Measurements from ENCODE around the gene GNA12.

- TF ChIP-seq, protein P1, sequence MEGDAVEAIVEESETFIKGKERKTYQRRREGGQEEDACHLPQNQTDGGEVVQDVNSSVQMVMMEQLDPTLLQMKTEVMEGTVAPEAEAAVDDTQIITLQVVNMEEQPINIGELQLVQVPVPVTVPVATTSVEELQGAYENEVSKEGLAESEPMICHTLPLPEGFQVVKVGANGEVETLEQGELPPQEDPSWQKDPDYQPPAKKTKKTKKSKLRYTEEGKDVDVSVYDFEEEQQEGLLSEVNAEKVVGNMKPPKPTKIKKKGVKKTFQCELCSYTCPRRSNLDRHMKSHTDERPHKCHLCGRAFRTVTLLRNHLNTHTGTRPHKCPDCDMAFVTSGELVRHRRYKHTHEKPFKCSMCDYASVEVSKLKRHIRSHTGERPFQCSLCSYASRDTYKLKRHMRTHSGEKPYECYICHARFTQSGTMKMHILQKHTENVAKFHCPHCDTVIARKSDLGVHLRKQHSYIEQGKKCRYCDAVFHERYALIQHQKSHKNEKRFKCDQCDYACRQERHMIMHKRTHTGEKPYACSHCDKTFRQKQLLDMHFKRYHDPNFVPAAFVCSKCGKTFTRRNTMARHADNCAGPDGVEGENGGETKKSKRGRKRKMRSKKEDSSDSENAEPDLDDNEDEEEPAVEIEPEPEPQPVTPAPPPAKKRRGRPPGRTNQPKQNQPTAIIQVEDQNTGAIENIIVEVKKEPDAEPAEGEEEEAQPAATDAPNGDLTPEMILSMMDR (optimal IDR thresholded peaks at IDR 0.05 in 1 of 3, IDR thresholded peaks at IDR 0.05 in 1 of 3, conservative IDR thresholded peaks at IDR 0.05 in 1 of 3; ENCODE audit: extremely low read depth in 1 of 3, insufficient read depth in 2 of 3, low read length in 3 of 3), result no peak
- TF ChIP-seq EZH2 (IDR thresholded peaks at IDR 0.05; ENCODE audit: low read length), result no peak
These were observed 40.4 kb downstream of the GNA12 start for GRCh38 chr7:2803755-2804154.

All from keratinocyte (primary cell).